ENCODE results near the gene PRAMEF20.

DNA sequence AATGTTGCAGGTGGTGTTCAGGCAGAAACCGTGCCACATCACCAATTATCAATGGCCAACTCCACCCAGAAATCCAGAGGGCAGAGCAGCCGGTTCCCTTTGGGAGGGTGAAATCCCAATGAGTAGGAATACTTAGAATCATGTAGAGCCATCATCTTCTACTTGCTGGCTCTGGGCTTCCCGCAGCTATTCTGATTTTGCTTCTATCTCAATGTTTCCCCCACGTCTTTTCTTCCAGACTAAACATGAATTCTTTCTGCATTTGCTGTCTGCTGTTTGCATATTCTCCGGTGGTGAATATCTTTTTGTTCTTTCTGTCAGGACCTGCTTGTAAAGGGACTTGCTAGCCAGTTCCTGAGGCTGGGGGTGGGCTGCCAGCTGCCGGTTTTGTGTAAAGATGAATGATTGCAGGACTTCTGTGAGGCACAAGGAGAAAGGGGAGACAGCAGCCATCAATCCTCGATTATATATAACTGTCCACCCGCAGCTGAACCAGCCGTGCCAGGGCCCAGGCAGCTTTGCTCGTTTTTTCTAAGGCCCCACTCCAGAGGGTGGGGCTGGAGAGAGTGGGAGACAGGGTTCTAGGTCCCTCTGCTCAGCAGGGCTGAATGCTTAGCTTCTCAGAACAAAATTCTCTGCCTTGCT, 33.2 kb downstream of the PRAMEF20 start:
- TF ChIP-seq POLR2A (IDR thresholded peaks at IDR 0.05; ENCODE audit: low read depth, low read length) (no peak), SMC3 (IDR thresholded peaks at IDR 0.05; ENCODE audit: low read depth, low read length) (no peak)

Measured in IMR-90 (cell line).